ENCODE measurements around the gene TRPM8.

- TF ChIP-seq CTCF (IDR thresholded peaks at IDR 0.05) (no peak), REST (IDR thresholded peaks at IDR 0.05; ENCODE audit: insufficient read depth in 1 of 2, low read depth in 2 of 2, low read length in 1 of 2) (no peak), POLR2AphosphoS5 (IDR thresholded peaks at IDR 0.05; ENCODE audit: low read depth, low read length) (no peak), SIN3A (IDR thresholded peaks at IDR 0.05; ENCODE audit: borderline replicate concordance, insufficient read depth, low read depth, low read length) (no peak), TCF7L2 (IDR thresholded peaks at IDR 0.05; ENCODE audit: low read depth, low read length) (no peak)
These were observed 109.6 kb downstream of the TRPM8 start for GRCh38 chr2:234026693-234027254.

Measured in Panc1 (cell line).